Measurements from ENCODE around the gene SLC3A2.
"Not testable (repeated sequence)": the region's sequence is repeated elsewhere in the genome, so short reads cannot be mapped to it uniquely, and the experiment has no call there.

The SLC3A2 gene

GRCh38 chr11:62880803-62881578 is at the start of gene SLC3A2:
TSS of gene SLC3A2 (plus strand) at chr11:62880896. CDS start at chr11:62881024, 128 bp downstream.
- peak; percentile 91 for DNase-seq

GRCh38 chr11:62830904-62831519 is 49.7 kb upstream of the SLC3A2 start:
- no peak for DNase-seq

- peak; percentile 97 for DNase-seq
Observed at GRCh38 chr11:62831520-62832335, 49.0 kb upstream of the SLC3A2 start, which contains the start of gene STX5. TSS of gene STX5 (minus strand) at chr11:62832051. CDS start at chr11:62831243, 808 bp downstream.

GRCh38 chr11:62832336-62833234 is 48.1 kb upstream of the SLC3A2 start, which contains the start of gene TEX54:
TSS of gene TEX54 (minus strand) at chr11:62832841.
- peak; percentile 27 for DNase-seq

- no peak for DNase-seq
Observed at GRCh38 chr11:62835336-62835735, 45.4 kb upstream of the SLC3A2 start.

- peak; percentile 96 for DNase-seq
Observed at GRCh38 chr11:62839050-62839945, 41.4 kb upstream of the SLC3A2 start, which contains the start of gene WDR74. TSS of gene WDR74 (minus strand) at chr11:62839590. CDS start at chr11:62839570, 20 bp downstream.

- peak; percentile 64 for DNase-seq
Observed at GRCh38 chr11:62840721-62841360, 39.9 kb upstream of the SLC3A2 start.

- DNase-seq: peak; percentile 100
Observed at GRCh38 chr11:62841361-62842170, 39.1 kb upstream of the SLC3A2 start.

- DNase-seq: no peak
Observed at GRCh38 chr11:62842171-62842741, 38.4 kb upstream of the SLC3A2 start.

- not testable (repeated sequence) for DNase-seq
Observed at GRCh38 chr11:62842891-62843290, 37.8 kb upstream of the SLC3A2 start.

- DNase-seq: no peak
Observed at GRCh38 chr11:62843466-62843865, 37.2 kb upstream of the SLC3A2 start.

GRCh38 chr11:62844154-62844553 is 36.5 kb upstream of the SLC3A2 start:
- DNase-seq: no peak

GRCh38 chr11:62846177-62846576 is 34.5 kb upstream of the SLC3A2 start:
- DNase-seq: no peak

- DNase-seq: no peak
Observed at GRCh38 chr11:62847767-62848314, 32.9 kb upstream of the SLC3A2 start.

GRCh38 chr11:62850911-62851806 is 29.5 kb upstream of the SLC3A2 start:
- DNase-seq: peak; percentile 71

GRCh38 chr11:62851807-62852522 is 28.7 kb upstream of the SLC3A2 start:
- no peak for DNase-seq
